Measurements from ENCODE around the gene TNFRSF19. TPM values are rescaled to one million over a fixed set of nuclear protein-coding genes. Genes with fewer than 3 reads are reported as not detected.

The TNFRSF19 gene
- total RNA-seq, 2 experiments from 2014 or later, result not detected

GRCh38 chr13:23615395-23616081, 45.3 kb downstream of the TNFRSF19 start:
- ATAC-seq (ENCODE audit: poor library complexity), result no peak
- H3K9me3 ChIP-seq (ENCODE audit: control insufficient read depth in 1 of 2, insufficient read depth in 1 of 2, low read length in 2 of 2), result no peaks in the 10 kb centered on the region
- Mint-ChIP-seq H3K36me3 (ENCODE audit: low read depth) (no peaks in the 10 kb centered on the region), H3K4me3 (no peak overlapping the region), H3K4me1 (ENCODE audit: low read depth) (no peaks in the 10 kb centered on the region), H3K27ac (no peak overlapping the region), H3K9me3 (no peaks in the 10 kb centered on the region), H3K27me3 (peaks cover 20% of the 10 kb centered on the region)
- no peak for DNase-seq
- H3K4me1 ChIP-seq (ENCODE audit: insufficient read depth, low read length), result no peaks in the 10 kb centered on the region
- CTCF ChIA-PET, result interaction anchor here (0.7 to 1.2 kb wide), 2 partner anchors 13 to 18 kb away, joined by 3 read pairs; no protein-coding TSS in a partner anchor
- peaks cover 4 to 17% of the 10 kb centered on the region in 2 experiments for H3K27me3 ChIP-seq (ENCODE audit: control insufficient read depth in 1 of 2, insufficient read depth in 2 of 2, low read length in 2 of 2)
- TF ChIP-seq, protein P1, sequence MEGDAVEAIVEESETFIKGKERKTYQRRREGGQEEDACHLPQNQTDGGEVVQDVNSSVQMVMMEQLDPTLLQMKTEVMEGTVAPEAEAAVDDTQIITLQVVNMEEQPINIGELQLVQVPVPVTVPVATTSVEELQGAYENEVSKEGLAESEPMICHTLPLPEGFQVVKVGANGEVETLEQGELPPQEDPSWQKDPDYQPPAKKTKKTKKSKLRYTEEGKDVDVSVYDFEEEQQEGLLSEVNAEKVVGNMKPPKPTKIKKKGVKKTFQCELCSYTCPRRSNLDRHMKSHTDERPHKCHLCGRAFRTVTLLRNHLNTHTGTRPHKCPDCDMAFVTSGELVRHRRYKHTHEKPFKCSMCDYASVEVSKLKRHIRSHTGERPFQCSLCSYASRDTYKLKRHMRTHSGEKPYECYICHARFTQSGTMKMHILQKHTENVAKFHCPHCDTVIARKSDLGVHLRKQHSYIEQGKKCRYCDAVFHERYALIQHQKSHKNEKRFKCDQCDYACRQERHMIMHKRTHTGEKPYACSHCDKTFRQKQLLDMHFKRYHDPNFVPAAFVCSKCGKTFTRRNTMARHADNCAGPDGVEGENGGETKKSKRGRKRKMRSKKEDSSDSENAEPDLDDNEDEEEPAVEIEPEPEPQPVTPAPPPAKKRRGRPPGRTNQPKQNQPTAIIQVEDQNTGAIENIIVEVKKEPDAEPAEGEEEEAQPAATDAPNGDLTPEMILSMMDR (IDR thresholded peaks at IDR 0.05), result no peak
- H3K36me3 ChIP-seq (ENCODE audit: insufficient read depth, low read length), result no peaks in the 10 kb centered on the region
- H3K4me3 ChIP-seq (ENCODE audit: low read length), result no peak overlapping the region
- intact Hi-C loops (cut with DNase I, micrococcal nuclease), result no loop called here
- H3K27ac ChIP-seq (ENCODE audit: low read depth in 1 of 2, low read length in 2 of 2), result no peak overlapping the region
- POLR2A ChIA-PET, result interaction anchor here (0.6 kb wide), 1 partner anchor 241 kb away, joined by 3 read pairs; no protein-coding TSS in a partner anchor

DNA sequence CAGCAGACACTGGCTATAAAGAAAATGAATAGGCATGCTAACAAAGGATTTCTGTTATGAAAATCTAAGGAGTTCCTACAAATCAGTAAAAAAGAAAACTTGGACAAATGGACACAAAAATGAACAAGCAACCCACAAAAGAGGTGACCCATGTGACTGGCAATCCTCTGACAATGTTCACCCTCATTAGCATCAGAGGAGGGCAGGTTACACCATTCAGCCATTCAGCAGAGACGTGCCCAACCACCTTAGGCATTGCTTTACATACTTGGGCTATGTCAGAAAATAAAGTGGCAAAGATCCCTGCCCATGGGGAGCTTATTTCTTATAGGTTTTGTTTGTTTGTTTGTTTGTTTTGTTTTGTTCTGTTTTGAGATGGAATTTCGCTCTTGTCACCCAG, 46.0 kb downstream of the TNFRSF19 start:
- no peaks in the 10 kb centered on the region for H3K36me3 Mint-ChIP-seq (ENCODE audit: low read depth)
- ATAC-seq (ENCODE audit: poor library complexity) (no peak), DNase-seq (no peak)
- Histone ChIP-seq H3K4me1 (ENCODE audit: insufficient read depth, low read length) (no peaks in the 10 kb centered on the region), H3K27ac (ENCODE audit: low read depth in 1 of 2, low read length in 2 of 2) (no peak overlapping the region), H3K36me3 (ENCODE audit: insufficient read depth, low read length) (no peaks in the 10 kb centered on the region), H3K9me3 (ENCODE audit: control insufficient read depth in 1 of 2, insufficient read depth in 1 of 2, low read length in 2 of 2) (no peaks in the 10 kb centered on the region), H3K4me3 (ENCODE audit: low read length) (no peak overlapping the region), H3K27me3 (ENCODE audit: control insufficient read depth in 1 of 2, insufficient read depth in 2 of 2, low read length in 2 of 2) (peaks cover 4 to 17% of the 10 kb centered on the region in 2 experiments)
- no peak overlapping the region for H3K27ac Mint-ChIP-seq
- H3K4me1 Mint-ChIP-seq (ENCODE audit: low read depth), result no peaks in the 10 kb centered on the region
- ChIA-PET POLR2A (no interaction called here), CTCF (no interaction called here)
- no peaks in the 10 kb centered on the region for H3K9me3 Mint-ChIP-seq
- H3K27me3 Mint-ChIP-seq, result peaks cover 20% of the 10 kb centered on the region
- intact Hi-C loops (cut with DNase I, micrococcal nuclease), result no loop called here
- H3K4me3 Mint-ChIP-seq, result no peak overlapping the region
- TF ChIP-seq, protein P1 (IDR thresholded peaks at IDR 0.05), result no peak

- no peaks in the 10 kb centered on the region for H3K36me3 Mint-ChIP-seq (ENCODE audit: low read depth)
- H3K27me3 Mint-ChIP-seq, result peaks cover 14% of the 10 kb centered on the region
- peaks cover 4 to 14% of the 10 kb centered on the region in 2 experiments for H3K27me3 ChIP-seq (ENCODE audit: control insufficient read depth in 1 of 2, insufficient read depth in 2 of 2, low read length in 2 of 2)
- ChIA-PET CTCF (no interaction called here), POLR2A (no interaction called here)
- no peak for ATAC-seq (ENCODE audit: poor library complexity)
- H3K9me3 ChIP-seq (ENCODE audit: control insufficient read depth in 1 of 2, insufficient read depth in 1 of 2, low read length in 2 of 2), result no peaks in the 10 kb centered on the region
- no peak overlapping the region for H3K4me3 Mint-ChIP-seq
- H3K36me3 ChIP-seq (ENCODE audit: insufficient read depth, low read length), result no peaks in the 10 kb centered on the region
- no peak overlapping the region for H3K27ac ChIP-seq (ENCODE audit: low read depth in 1 of 2, low read length in 2 of 2)
- no peak overlapping the region for H3K27ac Mint-ChIP-seq
- TF ChIP-seq, protein P1 (IDR thresholded peaks at IDR 0.05), result no peak
- intact Hi-C loops (cut with DNase I, micrococcal nuclease), result no loop called here
- no peaks in the 10 kb centered on the region for H3K4me1 Mint-ChIP-seq (ENCODE audit: low read depth)
- H3K4me3 ChIP-seq (ENCODE audit: low read length), result no peak overlapping the region
- H3K9me3 Mint-ChIP-seq, result no peaks in the 10 kb centered on the region
- H3K4me1 ChIP-seq (ENCODE audit: insufficient read depth, low read length), result no peaks in the 10 kb centered on the region
- DNase-seq, result no peak
Measured at GRCh38 chr13:23617551-23618024, 47.4 kb downstream of the TNFRSF19 start.
